Body of pancreas (tissue), 4 donors: ENCODE measurements around the gene RICTOR. TPM values are rescaled to one million over a fixed set of nuclear protein-coding genes. Genes with fewer than 3 reads are reported as not detected.

Source experiments
- ATAC-seq: fragments of 150-250 bp; one replicate; pipeline ENCODE4 v1.9.1; 2016
- DNase-seq, 4 donors: peaks; one replicate each; pipeline ENCODE4 v3.0.0-alpha.2; 2019
- H3K27ac ChIP-seq, 4 donors: fragments of 200-600 bp; sonication (generic); 1 replicate in 3 of 4; 2 replicates in 1 of 4; pipeline versions ENCODE4 v1.5.1 to v1.6.1; 2016 to 2019; ENCODE audit warnings: mild to moderate bottlenecking in 1 of 4, mixed read lengths in 1 of 4, moderate library complexity in 1 of 4
- H3K27me3 ChIP-seq, 2 donors: fragments of 200-600 bp; sonication (generic); one replicate each; pipeline ENCODE4 v1.6.0; 2016; ENCODE audit warnings: mild to moderate bottlenecking in 1 of 2
- H3K36me3 ChIP-seq, 2 donors: fragments of 200-600 bp; sonication (generic); replicated peaks in 1 of 2; 2 replicates each; pipeline ENCODE4 v1.5.1; 2016; ENCODE audit warnings: low read depth in 2 of 2; ENCODE audit not compliant: insufficient read depth in 1 of 2
- H3K4me1 ChIP-seq: fragments of 200-600 bp; sonication (generic); one replicate; pipeline ENCODE4 v1.6.0; 2016
- H3K4me3 ChIP-seq, 2 donors: fragments of 200-600 bp; sonication (generic); 1 replicate in 1 of 2; 2 replicates in 1 of 2; pipeline ENCODE4 v1.5.1; 2016 to 2019
- H3K9me3 ChIP-seq, 3 donors: fragments of 200-600 bp; sonication (generic); 1 replicate in 2 of 3; 2 replicates in 1 of 3; pipeline ENCODE4 v1.5.1; 2016
- POLR2A ChIP-seq, 3 donors: fragments of 450-650 bp; IDR thresholded peaks; one replicate each; pipeline ENCODE4 v1.6.1; 2016; ENCODE audit warnings: antibody characterized with exemption in 3 of 3, mild to moderate bottlenecking in 2 of 3
- WGBS, 2 donors: methylation state at CpG; one replicate each; pipeline ENCODE4 v1.1.5; 2017; 5-methylcytosine and 5-hydroxymethylcytosine counted together
- intact Hi-C: fragments of 100-400 bp; cut with DNase I; formaldehyde crosslinking; loops from one replicate; pipeline ENCODE4 v1.15.1; 2023
- total RNA-seq, 2 donors: library from RNA; depleted of rRNA; stranded (reverse); fragments of >200 nt; gene quantifications; one replicate each; pipeline ENCODE4 v1.1.0, GENCODE V29; 2016
- TF ChIP-seq, protein P1 (sequence below), 7 experiments: fragments of 450-650 bp in 4 of 7; fragments of 200-600 bp in 3 of 7; sonication (generic) in 3 of 7; IDR thresholded peaks; one replicate each; pipeline ENCODE4 v1.5.1; 2016 to 2019; ENCODE audit warnings: antibody characterized with exemption in 7 of 7

Gene RICTOR
- total RNA-seq, 2 donors from 2014 or later, result 20.8 to 27.5 TPM

DNA sequence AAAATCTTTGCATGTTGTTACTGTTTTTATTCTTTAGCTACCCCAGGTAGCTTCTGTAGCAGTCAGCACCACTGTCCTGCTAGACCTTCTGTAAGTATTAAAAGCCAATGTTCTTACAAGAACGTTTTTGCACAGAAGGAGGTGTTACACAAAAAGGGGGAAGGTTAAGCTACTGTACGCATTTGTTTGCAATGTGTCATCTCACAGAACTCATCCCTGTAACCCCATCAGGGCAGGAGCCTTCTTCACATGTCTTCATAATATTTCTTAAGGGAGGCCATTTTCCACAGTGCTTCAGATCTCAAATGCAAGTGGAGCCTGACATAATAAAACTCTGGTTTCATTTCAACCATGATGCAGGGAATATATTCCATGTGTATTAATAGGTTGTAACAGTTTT lies 160.5 kb downstream of the RICTOR start:
- no peak for TF ChIP-seq POLR2A (IDR thresholded peaks at IDR 0.05)
- TF ChIP-seq, protein P1, sequence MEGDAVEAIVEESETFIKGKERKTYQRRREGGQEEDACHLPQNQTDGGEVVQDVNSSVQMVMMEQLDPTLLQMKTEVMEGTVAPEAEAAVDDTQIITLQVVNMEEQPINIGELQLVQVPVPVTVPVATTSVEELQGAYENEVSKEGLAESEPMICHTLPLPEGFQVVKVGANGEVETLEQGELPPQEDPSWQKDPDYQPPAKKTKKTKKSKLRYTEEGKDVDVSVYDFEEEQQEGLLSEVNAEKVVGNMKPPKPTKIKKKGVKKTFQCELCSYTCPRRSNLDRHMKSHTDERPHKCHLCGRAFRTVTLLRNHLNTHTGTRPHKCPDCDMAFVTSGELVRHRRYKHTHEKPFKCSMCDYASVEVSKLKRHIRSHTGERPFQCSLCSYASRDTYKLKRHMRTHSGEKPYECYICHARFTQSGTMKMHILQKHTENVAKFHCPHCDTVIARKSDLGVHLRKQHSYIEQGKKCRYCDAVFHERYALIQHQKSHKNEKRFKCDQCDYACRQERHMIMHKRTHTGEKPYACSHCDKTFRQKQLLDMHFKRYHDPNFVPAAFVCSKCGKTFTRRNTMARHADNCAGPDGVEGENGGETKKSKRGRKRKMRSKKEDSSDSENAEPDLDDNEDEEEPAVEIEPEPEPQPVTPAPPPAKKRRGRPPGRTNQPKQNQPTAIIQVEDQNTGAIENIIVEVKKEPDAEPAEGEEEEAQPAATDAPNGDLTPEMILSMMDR (IDR thresholded peaks at IDR 0.05), result no peak
- ATAC-seq (no peak), DNase-seq (no peak)
- H3K27me3 ChIP-seq, result no peaks in the 10 kb centered on the region
- intact Hi-C loops, result no loop called here
- no peaks in the 10 kb centered on the region for H3K4me1 ChIP-seq
- H3K36me3 ChIP-seq, result peaks cover 0 to 2% of the 10 kb centered on the region in 2 donors
- WGBS, 2 donors, result 61 to 65% methylated on average over 2 of the region's 2 CpGs
- no peaks in the 10 kb centered on the region for H3K9me3 ChIP-seq
- no peak overlapping the region for H3K4me3 ChIP-seq
- H3K27ac ChIP-seq, result no peak overlapping the region

DNA sequence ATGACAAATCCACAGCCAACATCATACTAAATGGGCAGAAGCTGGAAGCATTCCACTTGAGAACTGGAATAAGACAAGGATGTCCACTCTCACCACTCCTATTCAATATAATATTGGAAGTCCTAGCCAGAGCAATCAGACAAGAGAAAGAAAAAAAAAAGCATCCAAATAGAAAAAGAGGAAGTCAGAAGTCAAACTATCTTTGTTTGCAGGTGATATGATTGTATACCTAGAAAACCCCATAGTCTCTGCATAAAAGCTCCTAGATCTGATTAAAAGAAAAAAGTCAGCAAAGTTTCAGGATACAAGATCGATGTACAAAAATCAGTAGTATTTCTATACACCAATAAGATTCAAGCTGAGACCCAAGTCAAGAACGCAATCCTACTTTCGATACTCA lies 162.3 kb downstream of the RICTOR start:
- Histone ChIP-seq H3K27ac (no peak overlapping the region), H3K36me3 (peaks cover 0 to 4% of the 10 kb centered on the region in 2 donors), H3K27me3 (no peaks in the 10 kb centered on the region), H3K4me3 (no peak overlapping the region), H3K9me3 (no peaks in the 10 kb centered on the region), H3K4me1 (no peaks in the 10 kb centered on the region)
- ATAC-seq (no peak), DNase-seq (no peak)
- intact Hi-C loops, result no loop called here
- no peak for TF ChIP-seq POLR2A (IDR thresholded peaks at IDR 0.05)
- TF ChIP-seq, protein P1 (IDR thresholded peaks at IDR 0.05), result no peak
- WGBS, 2 donors, result 95 to 96% methylated on average over 3 of the region's 3 CpGs

DNA sequence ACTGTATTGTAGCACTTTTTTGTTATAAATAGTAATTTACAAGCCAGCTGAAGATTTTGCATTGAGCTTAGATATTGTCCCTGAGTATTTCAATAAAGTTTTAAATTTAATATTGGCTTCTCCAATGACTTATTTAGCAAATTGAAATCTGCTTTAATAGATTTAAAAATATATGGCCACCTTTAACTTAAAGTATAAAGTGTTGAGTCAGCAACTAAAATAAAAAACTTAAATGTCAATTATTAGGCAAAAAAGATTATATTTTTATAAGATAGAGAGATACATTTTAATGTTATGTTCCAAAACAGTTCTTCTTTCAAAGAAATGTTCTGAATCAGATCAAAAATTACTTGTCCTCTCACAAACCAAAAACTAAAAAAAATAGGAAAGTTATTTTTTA lies 167.7 kb downstream of the RICTOR start:
- Histone ChIP-seq H3K36me3 (peaks cover 0 to 12% of the 10 kb centered on the region in 2 donors), H3K27me3 (no peaks in the 10 kb centered on the region), H3K9me3 (peaks cover 0 to 10% (median 0%) of the 10 kb centered on the region in 3 donors), H3K4me1 (no peaks in the 10 kb centered on the region), H3K27ac (no peak overlapping the region), H3K4me3 (no peak overlapping the region)
- DNase-seq (no peak), ATAC-seq (no peak)
- intact Hi-C loops, result no loop called here
- TF ChIP-seq, protein P1 (IDR thresholded peaks at IDR 0.05), result no peak
- no peak for TF ChIP-seq POLR2A (IDR thresholded peaks at IDR 0.05)

DNA sequence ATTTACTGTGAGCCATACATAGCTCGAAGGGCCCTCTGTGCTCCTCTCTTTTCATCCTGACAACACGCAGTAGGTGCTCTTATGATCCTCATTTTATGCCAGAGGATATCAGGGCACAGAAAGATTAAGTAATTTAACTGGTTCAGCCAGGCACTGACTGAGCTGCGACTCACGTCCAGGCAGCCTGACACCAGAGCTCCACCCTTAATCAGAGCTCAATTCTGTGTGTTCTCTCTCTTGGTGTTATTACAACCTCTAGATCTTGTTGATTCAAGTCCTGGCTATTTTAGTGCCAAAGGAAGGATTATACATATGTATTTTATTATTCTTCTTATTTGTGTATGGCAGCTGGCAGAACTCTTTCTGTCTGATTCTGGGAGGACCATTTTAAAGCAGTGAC lies 168.7 kb downstream of the RICTOR start:
- 87 to 94% methylated on average over 4 of the region's 4 CpGs for WGBS, 2 donors

DNA sequence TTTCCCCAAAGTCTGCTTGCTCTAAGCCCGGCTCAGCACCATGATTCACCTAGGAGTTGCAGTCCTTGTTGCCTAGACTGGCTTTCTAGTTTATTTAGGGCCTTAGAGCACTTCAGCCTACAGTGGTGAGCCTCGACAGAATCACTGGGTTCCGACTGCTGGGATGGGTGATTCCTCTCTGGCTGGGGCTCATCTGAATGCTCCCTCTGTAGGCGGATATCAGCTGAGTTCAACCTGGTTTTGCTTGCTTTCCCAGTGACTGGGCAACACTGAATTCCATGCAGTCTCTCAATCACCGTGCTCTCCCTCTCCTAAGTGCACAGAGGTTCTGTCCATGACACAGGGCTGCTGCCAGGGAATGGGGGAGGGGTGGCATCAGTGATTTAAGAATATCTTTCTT lies 174.3 kb downstream of the RICTOR start:
- DNase-seq (no peak), ATAC-seq (no peak)
- H3K27me3 ChIP-seq, result no peaks in the 10 kb centered on the region
- peaks cover 0 to 16% (median 0%) of the 10 kb centered on the region in 3 donors for H3K9me3 ChIP-seq
- WGBS, 2 donors, result 69 to 86% methylated on average over 5 of the region's 5 CpGs
- no peak overlapping the region for H3K27ac ChIP-seq
- peaks cover 0 to 6% of the 10 kb centered on the region in 2 donors for H3K36me3 ChIP-seq
- TF ChIP-seq, protein P1 (IDR thresholded peaks at IDR 0.05), result no peak
- TF ChIP-seq POLR2A (IDR thresholded peaks at IDR 0.05), result no peak
- intact Hi-C loops, result no loop called here
- H3K4me1 ChIP-seq, result no peaks in the 10 kb centered on the region
- no peak overlapping the region for H3K4me3 ChIP-seq

More for the DNA sequence above, 168.7 kb downstream of the RICTOR start:
- no peak overlapping the region for H3K27ac ChIP-seq
- no peak for DNase-seq
- peaks cover 0 to 10% (median 0%) of the 10 kb centered on the region in 3 donors for H3K9me3 ChIP-seq
- TF ChIP-seq, protein P1 (IDR thresholded peaks at IDR 0.05), result no peak
- no peak for TF ChIP-seq POLR2A (IDR thresholded peaks at IDR 0.05)
- H3K36me3 ChIP-seq, result peaks cover 0 to 12% of the 10 kb centered on the region in 2 donors
- H3K27me3 ChIP-seq, result no peaks in the 10 kb centered on the region
- no peak overlapping the region for H3K4me3 ChIP-seq
- intact Hi-C loops, result no loop called here
- ATAC-seq, result no peak
- no peaks in the 10 kb centered on the region for H3K4me1 ChIP-seq
